MM.1S (cell line): Measurements from ENCODE around the gene GUCY1A2.

Experiments
- DNase-seq: peaks from one replicate; pipeline ENCODE4 v3.0.0-alpha.2; 2015
- H2AFZ ChIP-seq: fragments of 300-600 bp; sonication (generic); 2 replicates; pipeline ENCODE4 v1.6.0; 2016; ENCODE audit warnings: antibody characterized with exemption, low read length
- H3F3A ChIP-seq: fragments of 300-600 bp; sonication (generic); 2 replicates; pipeline ENCODE4 v1.6.1; 2016; ENCODE audit warnings: mild to moderate bottlenecking, antibody characterized with exemption, low read length, moderate library complexity, mixed read lengths; ENCODE audit not compliant: insufficient read depth
- H3K27ac ChIP-seq: fragments of 300-600 bp; sonication (generic); 2 replicates; pipeline ENCODE4 v1.5.1; 2016; ENCODE audit warnings: mild to moderate bottlenecking, low read length
- H3K27me3 ChIP-seq: fragments of 300-600 bp; sonication (generic); replicated peaks from 2 replicates; pipeline ENCODE4 v1.6.0; 2016; ENCODE audit warnings: low read length; ENCODE audit not compliant: insufficient read depth
- H3K36me3 ChIP-seq: fragments of 300-600 bp; sonication (generic); replicated peaks from 2 replicates; pipeline ENCODE4 v1.6.1; 2016; ENCODE audit warnings: mild to moderate bottlenecking, low read length, mixed read lengths; ENCODE audit not compliant: insufficient read depth
- H3K4me1 ChIP-seq: fragments of 300-600 bp; sonication (generic); 2 replicates; pipeline ENCODE4 v1.6.1; 2016; ENCODE audit warnings: low read length, mixed read lengths
- H3K4me2 ChIP-seq: fragments of 300-600 bp; sonication (generic); 2 replicates; pipeline ENCODE4 v1.6.0; 2016; ENCODE audit warnings: low read depth, low read length
- H3K4me3 ChIP-seq: fragments of 300-600 bp; sonication (generic); 2 replicates; pipeline ENCODE4 v1.5.1; 2016; ENCODE audit warnings: low read length, mixed read lengths
- H3K79me2 ChIP-seq: fragments of 300-600 bp; sonication (generic); 2 replicates; pipeline ENCODE4 v1.6.1; 2016; ENCODE audit warnings: mixed run types, low read length, mixed read lengths
- H3K9ac ChIP-seq: fragments of 300-600 bp; sonication (generic); 2 replicates; pipeline ENCODE4 v1.6.1; 2016; ENCODE audit warnings: low read length, mixed read lengths
- H3K9me2 ChIP-seq: fragments of 300-600 bp; sonication (generic); replicated peaks from 2 replicates; pipeline ENCODE4 v1.6.1; 2016; ENCODE audit warnings: mild to moderate bottlenecking, low read length, mixed read lengths; ENCODE audit not compliant: insufficient read depth
- H3K9me3 ChIP-seq: fragments of 300-600 bp; sonication (generic); replicated peaks from 2 replicates; pipeline ENCODE4 v1.6.1; 2016; ENCODE audit warnings: mild to moderate bottlenecking, low read length, mixed read lengths; ENCODE audit not compliant: insufficient read depth
- H4K20me1 ChIP-seq: fragments of 300-600 bp; sonication (generic); 2 replicates; pipeline ENCODE4 v1.6.1; 2016; ENCODE audit warnings: mild to moderate bottlenecking, low read length, moderate library complexity, mixed read lengths; ENCODE audit not compliant: insufficient read depth
- CTCF ChIP-seq: fragments of 300-600 bp; sonication (generic); IDR thresholded peaks from 2 replicates; pipeline ENCODE4 v1.5.1; 2016; ENCODE audit warnings: antibody characterized with exemption, low read length, mixed read lengths
- EZH2 ChIP-seq: fragments of 300-600 bp; sonication (generic); optimal IDR thresholded peaks from 2 replicates; pipeline ENCODE3; 2017; ENCODE audit warnings: low read depth, mild to moderate bottlenecking, antibody characterized with exemption, low read length, mixed read lengths
- EZH2phosphoT487 ChIP-seq: fragments of 300-600 bp; sonication (generic); IDR thresholded peaks from 2 replicates; pipeline ENCODE4 v1.6.1; 2018; ENCODE audit warnings: antibody characterized with exemption, low read length

GUCY1A2 gene

GRCh38 chr11:106761240-106761639 lies 257.0 kb downstream of the GUCY1A2 start:
- TF ChIP-seq EZH2 (no peak), CTCF (no peak), EZH2phosphoT487 (no peak)
- Histone ChIP-seq H3K4me2 (no peak overlapping the region), H3K27me3 (no peaks in the 10 kb centered on the region), H3K27ac (no peak overlapping the region), H4K20me1 (no peaks in the 10 kb centered on the region), H3K9me2 (no peaks in the 10 kb centered on the region), H3K9ac (no peak overlapping the region), H3K4me1 (no peaks in the 10 kb centered on the region), H3F3A (no peaks in the 10 kb centered on the region), H3K36me3 (no peaks in the 10 kb centered on the region), H3K79me2 (no peaks in the 10 kb centered on the region), H3K9me3 (no peaks in the 10 kb centered on the region), H3K4me3 (no peak overlapping the region), H2AFZ (no peak overlapping the region)
- no peak for DNase-seq

- no peak for TF ChIP-seq EZH2
- TF ChIP-seq CTCF, result no peak
- no peak for TF ChIP-seq EZH2phosphoT487
- no peak for DNase-seq
These were observed 270.2 kb downstream of the GUCY1A2 start for GRCh38 chr11:106748059-106748458.

GRCh38 chr11:106745941-106746340 lies 272.3 kb downstream of the GUCY1A2 start:
- Histone ChIP-seq H3K79me2 (no peaks in the 10 kb centered on the region), H3K9ac (no peak overlapping the region), H3K4me3 (no peak overlapping the region), H3F3A (no peaks in the 10 kb centered on the region), H3K9me2 (no peaks in the 10 kb centered on the region), H3K4me2 (no peak overlapping the region), H3K27ac (no peak overlapping the region), H4K20me1 (no peaks in the 10 kb centered on the region), H3K36me3 (no peaks in the 10 kb centered on the region), H3K4me1 (no peaks in the 10 kb centered on the region), H3K27me3 (no peaks in the 10 kb centered on the region), H2AFZ (no peak overlapping the region), H3K9me3 (no peaks in the 10 kb centered on the region)
- no peak for DNase-seq
- TF ChIP-seq EZH2 (no peak), CTCF (no peak), EZH2phosphoT487 (no peak)

More at GRCh38 chr11:106748059-106748458, 270.2 kb downstream of the GUCY1A2 start:
- Histone ChIP-seq H3K79me2 (no peaks in the 10 kb centered on the region), H3K9me3 (no peaks in the 10 kb centered on the region), H3K4me1 (no peaks in the 10 kb centered on the region), H3K27ac (no peak overlapping the region), H3K9ac (no peak overlapping the region), H2AFZ (no peak overlapping the region), H3K27me3 (no peaks in the 10 kb centered on the region), H4K20me1 (no peaks in the 10 kb centered on the region), H3K4me3 (no peak overlapping the region), H3K4me2 (no peak overlapping the region), H3K36me3 (no peaks in the 10 kb centered on the region), H3F3A (no peaks in the 10 kb centered on the region), H3K9me2 (no peaks in the 10 kb centered on the region)
